Testis (tissue), 2 donors: ENCODE results near the gene PGD.

Experiments used
- CTCF ChIP-seq, 3 experiments: fragments of 450-650 bp in 2 of 3; fragments of 200-600 bp in 1 of 3; sonication (generic) in 1 of 3; IDR thresholded peaks; one replicate each; pipeline ENCODE4 v1.5.1; 2016 to 2019; ENCODE audit warnings: antibody characterized with exemption in 3 of 3, mild to moderate bottlenecking in 2 of 3, moderate library complexity in 1 of 3
- POLR2A ChIP-seq: fragments of 450-650 bp; IDR thresholded peaks from one replicate; pipeline ENCODE4 v1.6.1; 2017; ENCODE audit warnings: antibody characterized with exemption, mild to moderate bottlenecking, moderate library complexity

DNA sequence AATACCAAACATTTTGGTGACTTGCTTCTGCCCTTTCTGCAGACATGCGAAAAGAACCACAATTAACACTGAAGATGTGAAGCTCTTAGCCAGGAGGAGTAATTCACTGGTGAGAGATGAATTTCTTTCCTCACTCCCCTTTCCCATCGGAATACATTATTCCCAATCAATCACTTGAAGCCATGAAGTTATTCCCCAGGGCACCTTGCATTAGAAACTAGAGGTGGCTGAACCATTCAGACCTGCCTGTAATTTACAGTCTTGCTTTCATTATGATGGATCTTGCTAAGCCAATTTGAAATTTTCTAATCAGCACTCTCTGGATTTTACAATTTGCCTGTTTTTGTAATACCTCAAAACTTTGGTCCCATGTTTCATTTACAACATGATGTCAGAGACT is 41.4 kb downstream of the PGD start:
- TF ChIP-seq CTCF (IDR thresholded peaks at IDR 0.05) (no peak), POLR2A (no peak)
